Glomerular endothelial cell (primary cell): ENCODE results near the gene ANO7. TPM values are rescaled to one million over a fixed set of nuclear protein-coding genes. Genes with fewer than 3 reads are reported as not detected.
"Not testable (repeated sequence)": the region's sequence is repeated elsewhere in the genome, so short reads cannot be mapped to it uniquely, and the experiment has no call there.

Experiments
- DNase-seq: peaks from one replicate; pipeline ENCODE4 v3.0.0-alpha.2; 2011; ENCODE audit warnings: low read depth, low spot score; ENCODE audit errors: extremely low read depth
- total RNA-seq: library from RNA; depleted of rRNA; stranded (reverse); fragments of >200 nt; gene quantifications from 2 replicates; pipeline ENCODE4 v1.2.3, GENCODE V29; 2015

The ANO7 gene
- total RNA-seq, 1 donor from 2014 or later = 1.4 TPM

- no peak for DNase-seq
These were observed 1.4 kb downstream of the ANO7 start for GRCh38 chr2:241189856-241190201.

DNA sequence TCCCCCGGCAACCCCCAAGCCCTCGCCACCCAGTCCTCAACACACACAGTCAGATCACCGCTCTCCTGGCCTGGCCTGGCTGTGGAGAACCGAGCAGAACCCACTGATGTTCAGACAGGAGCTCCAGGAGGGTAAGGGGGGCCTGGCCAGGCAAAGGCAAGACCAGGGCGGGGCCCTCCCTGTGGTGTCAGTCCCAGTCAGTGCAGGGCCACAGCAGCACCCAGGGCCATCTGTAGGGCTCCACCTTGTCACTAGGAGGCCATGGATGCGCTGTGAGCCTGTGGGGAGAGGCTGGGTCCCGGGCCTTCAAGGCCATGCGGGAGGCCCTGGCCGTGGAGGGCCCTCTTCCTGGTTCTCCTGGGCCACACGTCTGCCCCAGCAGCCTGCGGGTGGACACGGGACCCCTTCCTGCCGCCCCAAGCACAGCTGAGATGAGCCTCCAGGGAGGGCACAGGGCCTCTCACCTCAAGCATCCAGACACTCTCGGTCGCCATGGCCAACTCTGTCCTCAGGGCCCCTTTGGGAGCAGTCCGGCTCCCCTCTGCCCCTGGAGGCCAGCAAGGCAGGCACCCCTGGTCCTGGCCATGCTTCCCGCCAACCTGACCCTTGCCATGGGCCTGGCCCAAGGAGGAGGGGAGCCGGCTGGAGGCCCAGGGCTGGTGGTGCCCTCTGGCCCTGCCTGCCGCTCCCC, 2.0 kb downstream of the ANO7 start:
- DNase-seq = no peak

- DNase-seq = no peak
These were observed 2.6 kb downstream of the ANO7 start for GRCh38 chr2:241191081-241191480.

- no peak for DNase-seq
These were observed 4.8 kb downstream of the ANO7 start for GRCh38 chr2:241193271-241193670.

- DNase-seq = no peak
These were observed 6.3 kb downstream of the ANO7 start for GRCh38 chr2:241194811-241195210.

GRCh38 chr2:241195506-241196130, 7.1 kb downstream of the ANO7 start:
- no peak for DNase-seq

DNA sequence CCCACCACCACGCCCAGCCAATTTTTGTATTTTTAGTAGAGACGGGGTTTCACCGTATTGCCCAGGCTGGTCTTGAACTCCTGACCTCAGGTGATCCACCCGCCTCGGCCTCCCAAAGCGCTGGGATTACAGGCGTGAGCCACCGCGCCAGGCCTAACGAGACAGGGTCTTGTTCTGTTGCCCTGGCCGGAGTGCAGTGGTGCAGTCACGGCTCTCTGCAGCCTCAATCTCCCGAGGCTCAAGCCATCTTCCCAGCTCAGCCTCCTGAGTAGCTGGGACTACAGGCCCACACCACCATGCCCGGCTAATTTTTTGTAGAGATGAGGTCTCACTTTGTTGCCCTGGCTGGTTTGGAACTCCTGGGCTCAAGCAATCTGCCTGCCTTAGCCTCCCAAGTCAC, 8.8 kb downstream of the ANO7 start:
- not testable (repeated sequence) for DNase-seq

DNA sequence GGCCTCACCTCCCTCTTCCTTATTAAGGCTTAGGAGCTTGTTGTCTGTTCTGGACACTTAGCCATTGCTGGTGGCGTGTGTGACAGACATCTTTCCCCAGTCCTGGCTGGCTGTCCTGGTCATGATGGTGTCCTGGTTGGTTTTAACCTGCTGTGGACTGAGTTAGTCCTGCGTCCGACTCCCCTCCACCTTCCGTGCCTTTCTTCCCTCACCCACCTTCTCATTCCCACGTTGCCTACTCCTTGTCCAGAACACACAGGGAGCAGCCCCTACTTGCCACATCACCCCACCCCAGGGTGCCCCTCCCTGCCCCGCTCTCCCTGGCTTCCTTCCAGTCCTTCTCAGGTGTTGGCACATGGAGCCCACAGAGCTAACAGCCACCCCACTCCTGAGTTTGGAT, 9.5 kb downstream of the ANO7 start:
- DNase-seq = no peak

GRCh38 chr2:241198381-241199279, 10.2 kb downstream of the ANO7 start:
- DNase-seq = no peak

DNA sequence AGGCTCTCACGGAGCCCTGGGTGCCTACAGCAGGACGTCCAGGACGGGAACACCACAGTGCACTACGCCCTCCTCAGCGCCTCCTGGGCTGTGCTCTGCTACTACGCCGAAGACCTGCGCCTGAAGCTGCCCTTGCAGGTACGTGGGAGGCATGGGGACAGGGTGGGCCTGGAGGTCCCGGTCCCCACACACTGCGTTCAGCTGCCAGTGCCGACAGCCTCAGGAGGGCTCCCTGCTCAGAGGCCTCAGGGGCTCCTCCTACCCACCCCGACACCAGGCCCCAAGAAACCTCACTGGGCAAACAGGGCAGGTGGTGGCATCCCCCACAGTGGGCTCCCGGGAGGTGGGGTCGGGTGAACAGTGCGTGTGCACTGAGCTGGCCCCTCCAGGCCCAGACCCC, 10.8 kb downstream of the ANO7 start:
- no peak for DNase-seq

GRCh38 chr2:241199897-241200821, 11.7 kb downstream of the ANO7 start:
- no peak for DNase-seq

DNA sequence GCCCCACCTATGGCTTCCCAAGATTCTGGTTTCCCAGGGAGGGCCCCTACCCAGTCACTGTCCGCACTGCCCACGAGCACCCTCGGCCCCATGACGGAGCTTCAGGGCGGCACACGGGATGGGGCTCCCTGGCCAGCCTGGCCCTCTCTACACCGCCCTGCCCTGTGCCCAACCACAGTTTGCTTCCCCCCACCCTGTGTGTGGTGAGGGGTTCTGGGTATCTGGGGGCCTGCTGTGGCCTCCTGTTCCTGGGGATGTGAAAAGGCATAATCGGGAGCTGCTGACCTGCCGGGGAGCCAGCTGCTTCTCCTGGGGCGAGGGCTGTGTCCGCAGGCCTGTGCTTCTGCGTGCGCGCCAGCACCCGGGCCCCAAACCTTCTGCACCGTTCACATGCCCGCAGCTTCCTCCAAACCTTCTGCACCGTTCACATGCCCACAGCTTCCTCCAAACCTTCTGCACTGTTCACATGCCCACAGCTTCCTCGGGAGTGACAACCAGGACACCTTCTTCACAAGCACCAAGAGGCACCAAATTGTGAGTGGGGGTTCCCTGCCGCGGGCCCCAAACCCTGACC, 12.4 kb downstream of the ANO7 start:
- DNase-seq = no peak

DNA sequence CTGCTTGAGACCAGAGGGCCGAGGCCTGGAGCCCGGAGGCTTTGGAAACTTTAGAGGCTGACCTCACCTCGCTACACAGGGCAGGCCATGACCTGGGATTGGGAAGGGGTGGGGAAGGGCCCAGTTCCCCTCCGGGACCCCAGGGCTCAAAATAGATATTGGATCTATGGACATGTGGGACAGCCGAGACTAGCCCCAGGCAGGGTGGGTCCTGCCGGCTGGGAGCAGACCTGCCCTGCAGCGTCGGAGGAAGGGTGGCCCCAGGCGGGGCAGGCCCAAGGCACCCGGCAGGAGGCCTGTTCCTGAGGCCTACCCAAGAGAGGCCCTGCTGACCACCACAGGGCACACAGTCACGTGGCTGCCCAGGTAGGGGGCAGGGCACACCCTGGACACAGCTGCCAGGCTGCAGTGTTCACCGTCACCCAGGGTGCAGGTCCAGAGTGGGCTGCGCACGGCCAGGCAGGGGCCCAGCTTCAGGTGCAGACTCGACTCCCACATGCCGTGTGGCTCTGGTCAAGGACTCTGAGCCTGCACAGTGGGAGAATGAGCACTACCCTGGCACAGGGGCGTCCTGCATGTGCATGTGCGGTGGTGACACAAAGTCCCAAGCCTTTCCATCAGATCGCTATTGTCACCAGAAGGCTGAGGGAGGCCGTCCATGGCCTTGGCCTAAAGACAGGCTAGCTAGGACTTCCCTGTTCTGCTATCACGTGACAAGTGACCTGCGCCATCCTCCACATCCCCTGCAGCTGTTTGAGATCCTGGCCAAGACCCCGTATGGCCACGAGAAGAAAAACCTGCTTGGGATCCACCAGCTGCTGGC, 13.2 kb downstream of the ANO7 start:
- DNase-seq = no peak

DNA sequence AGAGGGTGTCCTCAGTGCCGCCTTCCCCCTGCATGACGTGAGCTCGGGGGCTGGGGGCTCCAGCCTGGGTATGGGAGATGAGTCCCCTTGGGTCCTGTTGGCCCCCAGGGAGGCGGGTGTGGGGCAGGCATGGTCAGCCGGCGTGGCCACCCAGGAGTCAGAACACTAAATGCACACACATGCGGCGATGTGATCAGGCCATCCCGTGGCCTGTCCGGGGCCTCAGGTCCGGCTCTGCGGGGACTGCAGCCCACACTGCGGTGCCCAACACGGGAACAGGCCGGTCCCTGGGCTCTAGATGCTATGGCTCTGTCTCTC, 13.8 kb downstream of the ANO7 start:
- DNase-seq = no peak

- no peak for DNase-seq
These were observed 14.2 kb downstream of the ANO7 start for GRCh38 chr2:241202681-241203080.

DNA sequence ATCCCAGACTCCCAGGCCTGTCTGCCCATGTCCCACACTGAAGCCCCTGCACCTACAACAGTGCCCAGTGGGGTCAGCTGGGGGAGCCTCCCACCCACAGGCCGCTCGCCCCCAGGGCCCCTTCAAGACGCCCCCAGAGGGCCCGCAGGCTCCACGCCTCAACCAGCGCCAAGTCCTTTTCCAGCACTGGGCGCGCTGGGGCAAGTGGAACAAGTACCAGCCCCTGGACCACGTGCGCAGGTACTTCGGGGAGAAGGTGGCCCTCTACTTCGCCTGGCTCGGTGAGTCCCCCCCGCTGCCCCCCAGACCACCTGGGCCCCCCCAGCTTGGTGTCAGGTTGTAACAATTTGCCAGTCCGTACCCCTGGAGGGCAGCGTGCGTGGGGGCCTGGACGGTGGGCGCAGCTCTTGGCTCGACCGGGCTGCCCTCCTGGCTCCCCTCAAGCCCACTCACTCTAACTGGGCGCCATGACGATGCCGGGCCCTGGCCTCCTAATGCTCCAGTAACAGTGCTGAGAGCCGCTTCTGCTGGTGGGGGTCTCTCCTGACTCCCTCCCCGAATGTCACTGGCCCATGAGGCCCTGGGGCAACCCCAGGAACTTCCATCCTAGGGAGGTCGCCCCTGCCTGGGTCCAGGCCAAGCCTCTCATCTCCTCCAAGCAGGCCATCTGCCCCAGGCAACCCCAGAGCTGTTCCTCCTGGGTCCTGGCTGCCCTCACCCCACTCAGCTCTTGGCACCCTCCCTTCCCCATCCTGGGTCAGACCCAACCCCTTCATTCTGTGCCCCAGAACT, 14.9 kb downstream of the ANO7 start:
- DNase-seq = no peak

- no peak for DNase-seq
These were observed 15.5 kb downstream of the ANO7 start for GRCh38 chr2:241204010-241204384.

GRCh38 chr2:241204490-241204889, 16.0 kb downstream of the ANO7 start:
- DNase-seq = no peak

GRCh38 chr2:241205086-241205485, 16.6 kb downstream of the ANO7 start:
- no peak for DNase-seq
